Trophoblast cell (in vitro differentiated cells and primary cell): ENCODE results near the gene ANKS6.

Experiments used
- DNase-seq, 2 donors: peaks; one replicate each; pipeline ENCODE4 v3.0.0-alpha.2; 2016
- H2AFZ ChIP-seq: 2 replicates; pipeline ENCODE4 v1.6.1; 2013; ENCODE audit warnings: low read length, moderate library complexity, mild to moderate bottlenecking; ENCODE audit not compliant: insufficient read depth, poor library complexity
- H2AK5ac ChIP-seq: 2 replicates; pipeline ENCODE4 v1.6.1; 2013; ENCODE audit warnings: mild to moderate bottlenecking, low read length
- H2BK120ac ChIP-seq: 2 replicates; pipeline ENCODE4 v1.6.1; 2013; ENCODE audit warnings: low read length, mild to moderate bottlenecking, moderate library complexity; ENCODE audit not compliant: insufficient read depth, poor library complexity
- H2BK12ac ChIP-seq: 2 replicates; pipeline ENCODE4 v1.6.1; 2013; ENCODE audit warnings: mild to moderate bottlenecking, low read length, moderate library complexity
- H2BK5ac ChIP-seq: 2 replicates; pipeline ENCODE4 v1.6.1; 2013; ENCODE audit warnings: low read length, low read depth, moderate library complexity, mild to moderate bottlenecking; ENCODE audit not compliant: poor library complexity
- H3K14ac ChIP-seq: 2 replicates; pipeline ENCODE4 v1.6.1; 2013; ENCODE audit warnings: mild to moderate bottlenecking, low read length
- H3K18ac ChIP-seq: 2 replicates; pipeline ENCODE4 v1.6.1; 2013; ENCODE audit warnings: mild to moderate bottlenecking, low read length
- H3K23ac ChIP-seq: 2 replicates; pipeline ENCODE4 v1.6.1; 2013; ENCODE audit warnings: low read length
- H3K27ac ChIP-seq: 2 replicates; pipeline ENCODE4 v1.5.1; 2013; ENCODE audit warnings: low read depth, mild to moderate bottlenecking, inconsistent platforms, low read length, moderate library complexity
- H3K27me3 ChIP-seq: 2 replicates; pipeline ENCODE4 v1.6.1; 2013; ENCODE audit warnings: inconsistent platforms, mild to moderate bottlenecking, low read length, moderate library complexity; ENCODE audit not compliant: insufficient read depth
- H3K36me3 ChIP-seq, 2 experiments: 1 replicate in 1 of 2; 2 replicates in 1 of 2; pipeline ENCODE4 v1.6.1; 2013; ENCODE audit warnings: low read length in 2 of 2, mild to moderate bottlenecking in 2 of 2, moderate library complexity in 1 of 2; ENCODE audit not compliant: insufficient read depth in 2 of 2, control insufficient read depth in 1 of 2
- H3K4ac ChIP-seq: 2 replicates; pipeline ENCODE4 v1.6.1; 2013; ENCODE audit warnings: low read depth, mild to moderate bottlenecking, low read length, moderate library complexity
- H3K4me1 ChIP-seq, 2 experiments: 1 replicate in 1 of 2; 2 replicates in 1 of 2; pipeline ENCODE4 v1.6.1; 2013; ENCODE audit warnings: low read length in 2 of 2, mild to moderate bottlenecking in 2 of 2, moderate library complexity in 1 of 2; ENCODE audit not compliant: insufficient read depth in 2 of 2, control insufficient read depth in 1 of 2
- H3K4me2 ChIP-seq: 2 replicates; pipeline ENCODE4 v1.6.1; 2013; ENCODE audit warnings: inconsistent platforms, mild to moderate bottlenecking, low read length, moderate library complexity
- H3K4me3 ChIP-seq: 2 replicates; pipeline ENCODE4 v1.5.1; 2013; ENCODE audit warnings: mild to moderate bottlenecking, low read depth, low read length, inconsistent platforms
- H3K79me1 ChIP-seq: one replicate; pipeline ENCODE4 v1.6.1; 2013; ENCODE audit warnings: low read length
- H3K79me2 ChIP-seq: 2 replicates; pipeline ENCODE4 v1.6.1; 2013; ENCODE audit warnings: low read length, mild to moderate bottlenecking; ENCODE audit not compliant: control insufficient read depth, insufficient read depth, poor library complexity
- H3K9ac ChIP-seq: 2 replicates; pipeline ENCODE4 v1.6.1; 2013; ENCODE audit warnings: mild to moderate bottlenecking, low read length
- H3K9me3 ChIP-seq: 2 replicates; pipeline ENCODE4 v1.6.1; 2013; ENCODE audit warnings: low read depth, mild to moderate bottlenecking, control low read depth, inconsistent platforms, low read length; ENCODE audit not compliant: insufficient read depth
- H4K12ac ChIP-seq: 2 replicates; pipeline ENCODE4 v1.6.1; 2013; ENCODE audit warnings: low read depth, mild to moderate bottlenecking, low read length, moderate library complexity
- H4K8ac ChIP-seq: 2 replicates; pipeline ENCODE4 v1.6.1; 2013; ENCODE audit warnings: low read depth, mild to moderate bottlenecking, low read length, moderate library complexity
- H4K91ac ChIP-seq: one replicate; pipeline ENCODE4 v1.6.1; 2013; ENCODE audit warnings: low read depth, mild to moderate bottlenecking, low read length, moderate library complexity
- WGBS: extraction: QIAGEN DNeasy Blood & Tissue Kit; methylation state at CpG from one replicate; pipeline ENCODE4 v1.1.7; 2013; ENCODE audit warnings: missing lambda C conversion rate; ENCODE audit not compliant: insufficient read length, insufficient coverage; ENCODE audit errors: extremely low coverage; 5-methylcytosine and 5-hydroxymethylcytosine counted together

Gene ANKS6

DNA sequence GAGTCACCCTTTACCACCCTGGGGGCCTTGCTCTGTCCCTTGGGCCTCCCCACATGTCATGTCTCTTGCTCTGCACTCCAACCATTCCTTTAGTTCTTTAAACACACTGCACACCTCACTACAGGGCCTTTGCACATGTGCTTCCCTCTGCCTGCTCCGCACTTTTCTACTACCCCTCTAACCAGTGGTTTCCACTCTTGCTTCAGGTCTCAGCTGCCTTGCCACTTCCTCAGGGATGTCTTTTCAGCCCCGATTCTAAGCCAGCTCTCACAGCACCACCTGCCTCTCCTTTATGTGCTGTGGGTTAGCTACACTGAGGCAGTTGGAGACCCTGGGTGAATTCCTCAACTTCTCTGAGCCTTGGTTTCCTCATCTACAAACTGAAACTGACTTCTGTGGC is 53.0 kb downstream of the ANKS6 start:
- H3K14ac ChIP-seq, result no peak overlapping the region
- WGBS, result no CpG with 5 or more reads among the region's 2 CpGs

DNA sequence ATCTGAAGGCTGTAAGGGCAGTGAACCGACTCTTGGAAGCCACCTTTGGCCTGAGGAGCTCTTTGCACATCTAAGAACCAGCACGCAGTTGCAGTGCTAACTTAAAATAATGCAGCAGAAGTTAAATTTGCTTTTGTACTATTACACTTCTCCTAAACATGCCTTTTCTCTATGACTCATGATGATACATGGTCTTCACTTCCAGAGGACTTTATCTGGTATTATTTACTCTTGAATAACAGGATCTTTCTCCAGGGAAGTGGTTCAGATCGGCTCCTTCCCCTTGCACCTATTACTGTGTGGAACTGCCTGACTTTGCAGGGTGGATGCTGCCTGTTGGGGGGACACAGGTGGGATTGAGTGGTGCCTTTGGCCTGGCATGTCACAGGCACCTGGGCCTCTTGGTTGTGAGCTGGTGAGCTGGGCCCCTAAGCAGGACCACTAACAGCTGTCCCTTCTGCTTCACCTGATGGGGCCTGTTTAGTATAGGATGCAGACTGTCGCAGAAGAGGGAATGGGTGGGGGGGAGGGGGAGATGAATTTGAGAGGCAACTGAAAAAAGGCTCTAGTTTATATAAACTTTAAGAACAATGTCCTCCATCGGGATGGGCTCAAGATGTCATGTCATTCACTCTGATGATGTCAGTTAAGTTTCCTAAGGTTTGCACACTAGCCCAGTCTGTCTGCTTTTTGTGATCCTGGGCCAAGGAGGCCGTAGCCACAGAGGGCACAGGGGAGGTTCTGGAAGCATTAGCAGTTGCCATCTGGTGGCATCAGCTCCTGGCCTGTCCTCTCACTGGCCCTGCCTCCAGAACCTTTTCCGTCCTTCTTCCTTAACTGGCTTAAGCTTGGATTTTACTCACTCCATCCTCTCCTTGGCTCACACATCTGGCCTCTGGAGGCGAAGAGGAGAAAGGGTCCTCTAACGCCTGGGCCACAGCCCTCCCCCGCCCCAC is 53.8 kb downstream of the ANKS6 start:
- Histone ChIP-seq H3K27ac (no peak overlapping the region), H3K4me2 (no peak overlapping the region), H2BK5ac (no peak overlapping the region), H3K4ac (no peak overlapping the region), H3K14ac (no peak overlapping the region), H3K23ac (no peak overlapping the region), H4K91ac (no peak overlapping the region), H4K12ac (no peak overlapping the region), H3K4me1 (no peaks in the 10 kb centered on the region), H3K9me3 (peaks cover 2% of the 10 kb centered on the region), H2AFZ (no peak overlapping the region), H3K18ac (no peak overlapping the region), H3K9ac (no peak overlapping the region), H3K36me3 (peaks cover 0 to 2% of the 10 kb centered on the region in 2 experiments), H3K4me3 (no peak overlapping the region), H2AK5ac (no peak overlapping the region), H2BK12ac (no peak overlapping the region), H4K8ac (no peak overlapping the region), H3K79me2 (no peaks in the 10 kb centered on the region), H2BK120ac (no peak overlapping the region), H3K79me1 (no peaks in the 10 kb centered on the region), H3K27me3 (no peaks in the 10 kb centered on the region)
- no peak for DNase-seq
- WGBS, result no CpG with 5 or more reads among the region's 10 CpGs

More for the DNA sequence above, 53.0 kb downstream of the ANKS6 start:
- H3K4me1 ChIP-seq, result no peaks in the 10 kb centered on the region
- no peak overlapping the region for H3K18ac ChIP-seq
- peaks cover 0 to 4% of the 10 kb centered on the region in 2 experiments for H3K36me3 ChIP-seq
- H3K27ac ChIP-seq, result no peak overlapping the region
- H2BK5ac ChIP-seq, result no peak overlapping the region
- H3K4me2 ChIP-seq, result no peak overlapping the region
- no peaks in the 10 kb centered on the region for H3K79me2 ChIP-seq
- no peaks in the 10 kb centered on the region for H3K79me1 ChIP-seq
- no peak overlapping the region for H3K23ac ChIP-seq
- no peak overlapping the region for H3K4ac ChIP-seq
- no peak overlapping the region for H4K12ac ChIP-seq
- no peak overlapping the region for H2BK120ac ChIP-seq
- no peaks in the 10 kb centered on the region for H3K27me3 ChIP-seq
- DNase-seq, result no peak
- peaks cover 2% of the 10 kb centered on the region for H3K9me3 ChIP-seq
- H4K91ac ChIP-seq, result no peak overlapping the region
- no peak overlapping the region for H4K8ac ChIP-seq
- H2AK5ac ChIP-seq, result no peak overlapping the region
- no peak overlapping the region for H2BK12ac ChIP-seq
- H3K4me3 ChIP-seq, result no peak overlapping the region
- no peak overlapping the region for H3K9ac ChIP-seq
- H2AFZ ChIP-seq, result no peak overlapping the region

DNA sequence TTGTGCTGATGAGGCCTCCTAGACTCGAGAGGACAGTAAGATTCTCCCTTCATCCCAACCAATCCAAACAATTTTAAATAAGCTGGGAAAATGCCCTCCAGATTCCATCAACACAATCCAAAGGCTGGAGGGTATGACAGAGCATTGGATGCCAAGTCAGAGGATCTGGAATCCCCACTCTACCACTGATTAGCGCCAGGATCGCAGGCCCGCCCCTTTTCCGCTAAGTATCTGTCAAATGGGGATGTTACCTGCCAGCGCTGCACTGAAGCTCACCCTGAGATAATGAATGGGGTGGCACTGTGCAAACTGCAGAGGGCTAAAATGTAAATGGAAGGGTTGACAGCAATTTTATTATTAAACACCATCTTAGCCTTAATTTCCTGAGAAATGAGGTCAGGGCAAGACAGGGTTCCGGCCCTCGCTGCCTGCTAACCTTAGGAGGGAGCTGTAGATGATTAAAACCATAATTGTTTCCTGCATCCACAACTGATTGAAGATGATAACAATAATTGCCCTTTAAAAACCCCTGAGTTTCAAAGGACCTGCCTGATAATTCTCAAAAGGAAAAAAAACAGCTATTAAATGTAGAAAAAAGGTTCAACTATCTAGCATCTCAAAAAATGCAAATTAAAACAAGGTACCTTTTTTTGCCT is 56.0 kb downstream of the ANKS6 start:
- Histone ChIP-seq H3K23ac (no peak overlapping the region), H3K4me3 (no peak overlapping the region), H3K18ac (no peak overlapping the region), H3K9ac (no peak overlapping the region), H3K9me3 (peaks cover 2% of the 10 kb centered on the region), H3K4me1 (no peaks in the 10 kb centered on the region), H3K79me1 (no peaks in the 10 kb centered on the region), H3K14ac (no peak overlapping the region), H3K27me3 (no peaks in the 10 kb centered on the region), H3K36me3 (peaks cover 6% of the 10 kb centered on the region in 2 experiments), H4K91ac (no peak overlapping the region), H3K4ac (no peak overlapping the region), H2AK5ac (no peak overlapping the region), H2BK12ac (no peak overlapping the region), H3K79me2 (no peaks in the 10 kb centered on the region), H2BK5ac (no peak overlapping the region), H4K8ac (no peak overlapping the region), H3K4me2 (no peak overlapping the region), H2AFZ (no peak overlapping the region), H2BK120ac (no peak overlapping the region), H4K12ac (no peak overlapping the region), H3K27ac (no peak overlapping the region)
- WGBS, result no CpG with 5 or more reads among the region's 8 CpGs
- no peak for DNase-seq

DNA sequence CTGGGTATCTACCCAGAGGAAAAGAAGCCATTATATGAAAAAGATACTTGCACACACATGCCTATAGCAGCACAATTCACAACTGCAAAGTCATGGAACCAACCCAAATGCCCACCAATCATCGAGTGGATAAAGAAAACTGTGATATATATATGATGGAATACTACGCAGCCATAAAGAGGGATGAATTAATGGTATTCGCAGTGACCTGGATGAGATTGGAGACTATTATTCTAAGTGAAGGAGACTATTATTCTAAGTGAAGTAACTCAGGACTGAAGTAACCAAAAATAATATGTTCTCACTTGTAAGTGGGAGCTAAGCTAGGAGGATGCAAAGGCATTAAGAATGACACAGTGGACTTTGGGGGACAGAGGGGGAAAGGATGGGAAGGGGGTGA is 57.6 kb downstream of the ANKS6 start:
- H2BK5ac ChIP-seq, result no peak overlapping the region
- H2AK5ac ChIP-seq, result no peak overlapping the region
- no peak overlapping the region for H4K91ac ChIP-seq
- peaks cover 6 to 8% of the 10 kb centered on the region in 2 experiments for H3K36me3 ChIP-seq
- H3K27me3 ChIP-seq, result no peaks in the 10 kb centered on the region
- no peak overlapping the region for H2AFZ ChIP-seq
- no peak overlapping the region for H3K4me2 ChIP-seq
- H2BK12ac ChIP-seq, result no peak overlapping the region
- WGBS, result no CpG with 5 or more reads among the region's 3 CpGs
- no peak overlapping the region for H3K14ac ChIP-seq
- no peaks in the 10 kb centered on the region for H3K79me1 ChIP-seq
- H3K27ac ChIP-seq, result no peak overlapping the region
- H4K12ac ChIP-seq, result no peak overlapping the region
- H3K23ac ChIP-seq, result no peak overlapping the region
- no peaks in the 10 kb centered on the region for H3K79me2 ChIP-seq
- H2BK120ac ChIP-seq, result no peak overlapping the region
- no peak overlapping the region for H3K9ac ChIP-seq
- no peak overlapping the region for H3K4me3 ChIP-seq
- H3K18ac ChIP-seq, result no peak overlapping the region
- H3K4me1 ChIP-seq, result no peaks in the 10 kb centered on the region
- no peak for DNase-seq
- H4K8ac ChIP-seq, result no peak overlapping the region
- H3K9me3 ChIP-seq, result peaks cover 2% of the 10 kb centered on the region
- no peak overlapping the region for H3K4ac ChIP-seq
